Measurements from ENCODE around the gene IQCK.

DNA sequence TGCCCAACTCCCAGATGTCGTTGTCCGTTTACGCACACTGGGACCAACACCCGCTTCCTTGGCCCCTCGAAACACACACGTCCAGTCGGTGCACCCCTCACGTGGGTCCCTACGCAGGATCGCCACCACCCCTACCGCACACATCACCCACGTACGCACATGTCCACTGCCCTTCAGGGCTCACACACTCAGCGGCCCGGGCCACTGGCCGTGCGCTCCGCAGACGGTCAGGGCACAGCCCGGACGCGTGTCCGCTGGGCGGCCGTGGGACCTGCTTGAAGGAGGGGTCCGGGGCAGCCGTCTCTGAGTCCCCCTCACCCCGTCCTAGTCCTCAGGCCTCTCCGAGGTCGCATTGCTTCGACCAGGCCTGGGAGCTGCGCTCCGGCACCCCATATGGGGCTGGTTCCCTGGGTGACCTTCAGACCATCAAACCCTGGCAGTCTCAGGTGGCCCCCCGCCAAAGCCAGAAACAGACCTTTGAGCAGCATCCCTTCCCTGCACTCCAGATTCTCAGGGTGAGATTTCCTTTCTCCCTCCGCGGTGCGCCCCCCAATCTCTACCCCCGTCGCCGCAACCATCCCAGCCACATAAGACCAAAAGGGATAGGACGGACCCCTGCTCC lies 167.5 kb downstream of the IQCK start:
- TF ChIP-seq EP300 (IDR thresholded peaks at IDR 0.05) = no peak
- TF ChIP-seq CHD4 (IDR thresholded peaks at IDR 0.05; ENCODE audit: borderline replicate concordance) = no peak
- no peak for TF ChIP-seq POLR2A (IDR thresholded peaks at IDR 0.05; ENCODE audit: low read length)

Data from A549 (cell line).